Fibroblast of lung (primary cell): ENCODE data around the gene TFF2.

Experiments
- CTCF ChIP-seq, 2 donors: IDR thresholded peaks in 1 of 2; conservative IDR thresholded peaks in 1 of 2; 1 replicate in 1 of 2; 2 replicates in 1 of 2; pipeline ENCODE4 v1.5.1; 2011 to 2012; ENCODE audit warnings: low read length in 2 of 2, control low read depth in 1 of 2, inconsistent platforms in 1 of 2, low read depth in 1 of 2, mild to moderate bottlenecking in 1 of 2
- EZH2 ChIP-seq: IDR thresholded peaks from 2 replicates; pipeline ENCODE4 v1.5.1; 2012; ENCODE audit warnings: low read length, control low read depth, mild to moderate bottlenecking; ENCODE audit errors: missing control alignments

GRCh38 chr21:42398436-42399028 lies 47.7 kb upstream of the TFF2 start:
- TF ChIP-seq CTCF (conservative IDR thresholded peaks at IDR 0.05 in 1 of 2, IDR thresholded peaks at IDR 0.05 in 1 of 2; ENCODE audit: low read depth in 1 of 2, low read length in 2 of 2) (no peak), EZH2 (no peak)
